Measurements from ENCODE around the gene BMPR2. TPM values are rescaled to one million over a fixed set of nuclear protein-coding genes. Genes with fewer than 3 reads are reported as not detected.

BMPR2 gene
- total RNA-seq, 1 experiment from 2014 or later: 12.8 TPM

GRCh38 chr2:202360646-202361045 lies 15.5 kb upstream of the BMPR2 start:
- TF ChIP-seq ELF1 (IDR thresholded peaks at IDR 0.05; ENCODE audit: borderline replicate concordance, low read depth): no peak
- no peak for TF ChIP-seq ATF3 (IDR thresholded peaks at IDR 0.05)
- TF ChIP-seq SIN3A (IDR thresholded peaks at IDR 0.05; ENCODE audit: low read depth): no peak
- no peaks in the 10 kb centered on the region for H3K79me2 ChIP-seq (ENCODE audit: insufficient read depth, low read length)
- no peaks in the 10 kb centered on the region for H3K9me3 ChIP-seq (ENCODE audit: control insufficient read depth in 1 of 2, insufficient read depth in 1 of 2, low read depth in 1 of 2, low read length in 2 of 2)
- no peaks in the 10 kb centered on the region for H4K20me1 ChIP-seq (ENCODE audit: insufficient read depth)
- DNase-seq (ENCODE audit: low read depth, low spot score) (no peak), ATAC-seq (no peak)
- no peak overlapping the region for H3K4me2 ChIP-seq (ENCODE audit: low read length)
- H3K27ac ChIP-seq (ENCODE audit: low read depth, low read length): no peak overlapping the region
- RAD21 ChIA-PET (ENCODE audit: low non-redundant PET in 1 of 2, low total read pairs in 2 of 2, uncharacterized antibody in 2 of 2, unreplicated experiment in 2 of 2): no interaction called here
- CTCF ChIA-PET: no interaction called here
- H3K9ac ChIP-seq (ENCODE audit: low read length): no peak overlapping the region
- H3K9me2 ChIP-seq (ENCODE audit: insufficient read depth): no peaks in the 10 kb centered on the region
- H2AFZ ChIP-seq (ENCODE audit: low read depth, low read length, poor library complexity, severe bottlenecking): no peak overlapping the region
- H3K36me3 ChIP-seq (ENCODE audit: control insufficient read depth in 1 of 2, insufficient read depth in 2 of 2, low read length in 2 of 2): no peaks in the 10 kb centered on the region
- H3K4me1 ChIP-seq (ENCODE audit: control insufficient read depth in 1 of 2, insufficient read depth in 2 of 2, low read length in 2 of 2): no peaks in the 10 kb centered on the region
- intact Hi-C loops (cut with micrococcal nuclease): no loop called here
- no peak overlapping the region for H3K4me3 ChIP-seq (replicated peaks in 1 of 2; ENCODE audit: low read depth in 1 of 2, low read length in 2 of 2)
- no TSS peak for BruUV-seq (replicated peaks)
- POLR2A ChIA-PET: no interaction called here
- no peaks in the 10 kb centered on the region for H3K27me3 ChIP-seq (ENCODE audit: insufficient read depth, low read length)

- intact Hi-C loops (cut with micrococcal nuclease): no loop called here
- H3K27ac ChIP-seq (ENCODE audit: low read depth, low read length): no peak overlapping the region
- ChIA-PET POLR2A (no interaction called here), RAD21 (ENCODE audit: low non-redundant PET in 1 of 2, low total read pairs in 2 of 2, uncharacterized antibody in 2 of 2, unreplicated experiment in 2 of 2) (no interaction called here), CTCF (no interaction called here)
- H3K4me3 ChIP-seq (replicated peaks in 1 of 2; ENCODE audit: low read depth in 1 of 2, low read length in 2 of 2): no peak overlapping the region
- no peaks in the 10 kb centered on the region for H3K36me3 ChIP-seq (ENCODE audit: control insufficient read depth in 1 of 2, insufficient read depth in 2 of 2, low read length in 2 of 2)
- H3K79me2 ChIP-seq (ENCODE audit: insufficient read depth, low read length): no peaks in the 10 kb centered on the region
- H3K9ac ChIP-seq (ENCODE audit: low read length): no peak overlapping the region
- ATAC-seq (no peak), DNase-seq (ENCODE audit: low read depth, low spot score) (no peak)
- H3K4me1 ChIP-seq (ENCODE audit: control insufficient read depth in 1 of 2, insufficient read depth in 2 of 2, low read length in 2 of 2): no peaks in the 10 kb centered on the region
- BruUV-seq (replicated peaks): no TSS peak
- H2AFZ ChIP-seq (ENCODE audit: low read depth, low read length, poor library complexity, severe bottlenecking): no peak overlapping the region
- no peaks in the 10 kb centered on the region for H3K9me2 ChIP-seq (ENCODE audit: insufficient read depth)
- H3K27me3 ChIP-seq (ENCODE audit: insufficient read depth, low read length): no peaks in the 10 kb centered on the region
- no peaks in the 10 kb centered on the region for H4K20me1 ChIP-seq (ENCODE audit: insufficient read depth)
- H3K4me2 ChIP-seq (ENCODE audit: low read length): no peak overlapping the region
- H3K9me3 ChIP-seq (ENCODE audit: control insufficient read depth in 1 of 2, insufficient read depth in 1 of 2, low read depth in 1 of 2, low read length in 2 of 2): no peaks in the 10 kb centered on the region
- TF ChIP-seq ZNF274 (IDR thresholded peaks at IDR 0.05; ENCODE audit: low read depth, low read length) (no peak), CEBPB (IDR thresholded peaks at IDR 0.05; ENCODE audit: low read depth) (no peak), EGR1 (IDR thresholded peaks at IDR 0.05; ENCODE audit: low read depth) (no peak), ZFX (IDR thresholded peaks at IDR 0.05) (no peak), ATF3 (IDR thresholded peaks at IDR 0.05) (no peak), RAD21 (IDR thresholded peaks at IDR 0.05; ENCODE audit: low read depth) (no peak), MAX (IDR thresholded peaks at IDR 0.05) (no peak), EZH2phosphoT487 (IDR thresholded peaks at IDR 0.05; ENCODE audit: borderline replicate concordance) (no peak), CTCF (IDR thresholded peaks at IDR 0.05 in 2 of 3, conservative IDR thresholded peaks at IDR 0.05 in 1 of 3; ENCODE audit: borderline replicate concordance in 1 of 3, insufficient read depth in 1 of 3, low read depth in 2 of 3, low read length in 2 of 3) (no peak)
- TF ChIP-seq, protein P1, sequence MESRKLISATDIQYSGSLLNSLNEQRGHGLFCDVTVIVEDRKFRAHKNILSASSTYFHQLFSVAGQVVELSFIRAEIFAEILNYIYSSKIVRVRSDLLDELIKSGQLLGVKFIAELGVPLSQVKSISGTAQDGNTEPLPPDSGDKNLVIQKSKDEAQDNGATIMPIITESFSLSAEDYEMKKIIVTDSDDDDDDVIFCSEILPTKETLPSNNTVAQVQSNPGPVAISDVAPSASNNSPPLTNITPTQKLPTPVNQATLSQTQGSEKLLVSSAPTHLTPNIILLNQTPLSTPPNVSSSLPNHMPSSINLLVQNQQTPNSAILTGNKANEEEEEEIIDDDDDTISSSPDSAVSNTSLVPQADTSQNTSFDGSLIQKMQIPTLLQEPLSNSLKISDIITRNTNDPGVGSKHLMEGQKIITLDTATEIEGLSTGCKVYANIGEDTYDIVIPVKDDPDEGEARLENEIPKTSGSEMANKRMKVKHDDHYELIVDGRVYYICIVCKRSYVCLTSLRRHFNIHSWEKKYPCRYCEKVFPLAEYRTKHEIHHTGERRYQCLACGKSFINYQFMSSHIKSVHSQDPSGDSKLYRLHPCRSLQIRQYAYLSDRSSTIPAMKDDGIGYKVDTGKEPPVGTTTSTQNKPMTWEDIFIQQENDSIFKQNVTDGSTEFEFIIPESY (IDR thresholded peaks at IDR 0.05; ENCODE audit: extremely low read depth, insufficient replicate concordance, low read length): no peak
These were observed 15.0 kb upstream of the BMPR2 start for GRCh38 chr2:202361108-202361507.

Measured in HCT116 (cell line).